ENCODE data around the gene C3. TPM values are rescaled to one million over a fixed set of nuclear protein-coding genes. Genes with fewer than 3 reads are reported as not detected.

Gene C3
- total and polyA plus RNA-seq, 2 of the 13 experiments (the other 11 are each of a cell fraction or from before 2014, with no cell fraction given) = 1,455 to 6,272 TPM

GRCh38 chr19:6729573-6730152 lies 9.2 kb upstream of the C3 start (continued):
- TF ChIP-seq ZNF746 (CRISPR knock-in tag; IDR thresholded peaks at IDR 0.05) = no peak
- TF ChIP-seq ZMYM4 (CRISPR knock-in tag; IDR thresholded peaks at IDR 0.05) = no peak
- TF ChIP-seq ZBTB38 (CRISPR knock-in tag; IDR thresholded peaks at IDR 0.05) = peak; percentile 97
- no peak for TF ChIP-seq PAF1 (CRISPR knock-in tag; IDR thresholded peaks at IDR 0.05)
- TF ChIP-seq, protein P1, sequence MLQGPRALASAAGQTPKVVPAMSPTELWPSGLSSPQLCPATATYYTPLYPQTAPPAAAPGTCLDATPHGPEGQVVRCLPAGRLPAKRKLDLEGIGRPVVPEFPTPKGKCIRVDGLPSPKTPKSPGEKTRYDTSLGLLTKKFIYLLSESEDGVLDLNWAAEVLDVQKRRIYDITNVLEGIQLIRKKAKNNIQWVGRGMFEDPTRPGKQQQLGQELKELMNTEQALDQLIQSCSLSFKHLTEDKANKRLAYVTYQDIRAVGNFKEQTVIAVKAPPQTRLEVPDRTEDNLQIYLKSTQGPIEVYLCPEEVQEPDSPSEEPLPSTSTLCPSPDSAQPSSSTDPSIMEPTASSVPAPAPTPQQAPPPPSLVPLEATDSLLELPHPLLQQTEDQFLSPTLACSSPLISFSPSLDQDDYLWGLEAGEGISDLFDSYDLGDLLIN (CRISPR knock-in tag; IDR thresholded peaks at IDR 0.05; ENCODE audit: borderline replicate concordance) = no peak
- peak; percentile 79 for TF ChIP-seq AGO2 (optimal IDR thresholded peaks at IDR 0.05; ENCODE audit: low read depth, low read length)
- TF ChIP-seq SMAD3 (CRISPR knock-in tag; IDR thresholded peaks at IDR 0.05) = no peak
- TF ChIP-seq FLYWCH1 (CRISPR knock-in tag; IDR thresholded peaks at IDR 0.05) = no peak
- no peak for TF ChIP-seq ZNF329 (CRISPR knock-in tag; IDR thresholded peaks at IDR 0.05; ENCODE audit: low read depth)
- TF ChIP-seq KDM5B (CRISPR knock-in tag; IDR thresholded peaks at IDR 0.05; ENCODE audit: borderline replicate concordance) = no peak; the same call in 1 of the 2 replicates
- TF ChIP-seq, protein P2, sequence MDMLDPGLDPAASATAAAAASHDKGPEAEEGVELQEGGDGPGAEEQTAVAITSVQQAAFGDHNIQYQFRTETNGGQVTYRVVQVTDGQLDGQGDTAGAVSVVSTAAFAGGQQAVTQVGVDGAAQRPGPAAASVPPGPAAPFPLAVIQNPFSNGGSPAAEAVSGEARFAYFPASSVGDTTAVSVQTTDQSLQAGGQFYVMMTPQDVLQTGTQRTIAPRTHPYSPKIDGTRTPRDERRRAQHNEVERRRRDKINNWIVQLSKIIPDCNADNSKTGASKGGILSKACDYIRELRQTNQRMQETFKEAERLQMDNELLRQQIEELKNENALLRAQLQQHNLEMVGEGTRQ (IDR thresholded peaks at IDR 0.05; ENCODE audit: low read depth, low read length) = no peak
- TF ChIP-seq, protein P2 (CRISPR knock-in tag; IDR thresholded peaks at IDR 0.05; ENCODE audit: borderline replicate concordance) = 0 out of 2 replicates have a peak, but pooled peaks have one; percentile 27
- no peak for TF ChIP-seq SNAI1 (CRISPR knock-in tag; IDR thresholded peaks at IDR 0.05; ENCODE audit: borderline replicate concordance)
- no peak for TF ChIP-seq ZNF781 (CRISPR knock-in tag; IDR thresholded peaks at IDR 0.05; ENCODE audit: borderline replicate concordance, not compliant biosample characterization)
- TF ChIP-seq, protein P3, sequence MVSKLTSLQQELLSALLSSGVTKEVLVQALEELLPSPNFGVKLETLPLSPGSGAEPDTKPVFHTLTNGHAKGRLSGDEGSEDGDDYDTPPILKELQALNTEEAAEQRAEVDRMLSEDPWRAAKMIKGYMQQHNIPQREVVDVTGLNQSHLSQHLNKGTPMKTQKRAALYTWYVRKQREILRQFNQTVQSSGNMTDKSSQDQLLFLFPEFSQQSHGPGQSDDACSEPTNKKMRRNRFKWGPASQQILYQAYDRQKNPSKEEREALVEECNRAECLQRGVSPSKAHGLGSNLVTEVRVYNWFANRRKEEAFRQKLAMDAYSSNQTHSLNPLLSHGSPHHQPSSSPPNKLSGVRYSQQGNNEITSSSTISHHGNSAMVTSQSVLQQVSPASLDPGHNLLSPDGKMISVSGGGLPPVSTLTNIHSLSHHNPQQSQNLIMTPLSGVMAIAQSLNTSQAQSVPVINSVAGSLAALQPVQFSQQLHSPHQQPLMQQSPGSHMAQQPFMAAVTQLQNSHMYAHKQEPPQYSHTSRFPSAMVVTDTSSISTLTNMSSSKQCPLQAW (CRISPR knock-in tag; IDR thresholded peaks at IDR 0.05) = no peak
- no peak for TF ChIP-seq ATF1 (CRISPR knock-in tag; IDR thresholded peaks at IDR 0.05)
- no peak for TF ChIP-seq SRSF4 (IDR thresholded peaks at IDR 0.05; ENCODE audit: low read depth, low read length, poor library complexity, severe bottlenecking)
- no peak for TF ChIP-seq ZNF235 (CRISPR knock-in tag; IDR thresholded peaks at IDR 0.05; ENCODE audit: borderline replicate concordance)
- no peak for TF ChIP-seq ZNF674 (CRISPR knock-in tag; IDR thresholded peaks at IDR 0.05; ENCODE audit: low read depth)
- no peak for TF ChIP-seq RAD21 (CRISPR knock-in tag; IDR thresholded peaks at IDR 0.05)
- no peak for TF ChIP-seq THAP11 (CRISPR knock-in tag; IDR thresholded peaks at IDR 0.05)
- no peak for TF ChIP-seq SALL1 (CRISPR knock-in tag; IDR thresholded peaks at IDR 0.05)
- no peak; the same call in 1 of the 2 replicates for TF ChIP-seq ZBTB20 (CRISPR knock-in tag; IDR thresholded peaks at IDR 0.05; ENCODE audit: borderline replicate concordance, low read depth)
- no peak for TF ChIP-seq ZNF501 (CRISPR knock-in tag; IDR thresholded peaks at IDR 0.05)
- no peak for TF ChIP-seq GPN1 (CRISPR knock-in tag; IDR thresholded peaks at IDR 0.05; ENCODE audit: borderline replicate concordance)
